ENCODE results near the gene PPIE.

GRCh38 chr1:39689635-39690034 lies 49.0 kb upstream of the PPIE start:
- TF ChIP-seq CREB1 (CRISPR knock-in tag; IDR thresholded peaks at IDR 0.05; ENCODE audit: low read depth) (no peak), CTCF (conservative IDR thresholded peaks at IDR 0.05; ENCODE audit: low read depth in 2 of 2) (no peak)
